ENCODE data around the gene CLCN5.

CLCN5 gene

DNA sequence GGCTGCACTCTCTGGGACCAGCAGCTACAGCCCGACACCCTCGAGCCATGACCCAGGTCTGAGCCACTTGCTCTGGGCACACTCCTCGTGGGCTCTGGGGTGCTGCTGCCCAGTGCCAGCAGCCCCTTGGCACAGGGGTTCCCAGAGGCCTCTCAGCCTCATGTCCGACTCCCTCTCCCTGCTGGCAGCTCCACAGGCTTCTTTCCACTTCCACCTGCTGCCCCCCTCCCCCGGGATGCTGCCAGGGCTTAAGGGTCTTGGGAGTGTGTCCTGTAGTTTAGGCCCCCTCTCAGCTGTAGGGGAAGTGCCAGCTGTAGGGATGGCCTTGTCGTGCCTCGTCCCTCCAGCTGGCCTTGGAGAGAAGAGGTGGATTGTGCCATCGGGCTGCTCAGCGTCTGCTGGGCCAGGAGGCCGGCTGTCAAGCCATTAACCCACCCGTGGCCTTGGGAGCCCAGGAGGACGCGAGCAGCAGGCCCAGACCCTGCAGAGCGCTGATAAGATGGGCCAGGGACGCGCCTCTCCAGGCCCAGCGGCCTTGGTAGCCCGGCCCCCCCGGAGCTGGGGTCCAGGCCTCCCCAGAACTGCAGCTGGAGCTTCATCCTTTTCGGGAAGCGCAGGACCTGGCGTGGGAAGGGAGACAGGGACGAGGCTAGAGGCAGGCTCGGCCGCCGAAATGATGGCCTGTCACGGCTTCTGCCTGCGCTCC, 44.1 kb upstream of the CLCN5 start:
- Histone ChIP-seq H3K9me3 (ENCODE audit: insufficient read depth, low read length, severe bottlenecking) (no peaks in the 10 kb centered on the region), H3K27me3 (ENCODE audit: insufficient read depth, low read length, poor library complexity) (no peaks in the 10 kb centered on the region), H2AFZ (ENCODE audit: low read depth, low read length) (no peak overlapping the region), H3K4me2 (ENCODE audit: insufficient read depth, low read length) (no peak overlapping the region), H3K27ac (ENCODE audit: low read length) (no peak overlapping the region), H3K36me3 (ENCODE audit: insufficient read depth, low read length) (no peaks in the 10 kb centered on the region), H3K4me3 (ENCODE audit: low read depth in 1 of 2, low read length in 2 of 2) (no peak overlapping the region), H4K20me1 (ENCODE audit: insufficient read depth, low read length) (no peaks in the 10 kb centered on the region), H3K9ac (ENCODE audit: low read depth, low read length) (no peak overlapping the region), H3K79me2 (ENCODE audit: insufficient read depth, low read length) (no peaks in the 10 kb centered on the region), H3K4me1 (ENCODE audit: insufficient read depth, low read length) (no peaks in the 10 kb centered on the region)
- DNase-seq (no peak), ATAC-seq (ENCODE audit: insufficient read depth, low read depth) (no peak)
- TF ChIP-seq, protein P1, sequence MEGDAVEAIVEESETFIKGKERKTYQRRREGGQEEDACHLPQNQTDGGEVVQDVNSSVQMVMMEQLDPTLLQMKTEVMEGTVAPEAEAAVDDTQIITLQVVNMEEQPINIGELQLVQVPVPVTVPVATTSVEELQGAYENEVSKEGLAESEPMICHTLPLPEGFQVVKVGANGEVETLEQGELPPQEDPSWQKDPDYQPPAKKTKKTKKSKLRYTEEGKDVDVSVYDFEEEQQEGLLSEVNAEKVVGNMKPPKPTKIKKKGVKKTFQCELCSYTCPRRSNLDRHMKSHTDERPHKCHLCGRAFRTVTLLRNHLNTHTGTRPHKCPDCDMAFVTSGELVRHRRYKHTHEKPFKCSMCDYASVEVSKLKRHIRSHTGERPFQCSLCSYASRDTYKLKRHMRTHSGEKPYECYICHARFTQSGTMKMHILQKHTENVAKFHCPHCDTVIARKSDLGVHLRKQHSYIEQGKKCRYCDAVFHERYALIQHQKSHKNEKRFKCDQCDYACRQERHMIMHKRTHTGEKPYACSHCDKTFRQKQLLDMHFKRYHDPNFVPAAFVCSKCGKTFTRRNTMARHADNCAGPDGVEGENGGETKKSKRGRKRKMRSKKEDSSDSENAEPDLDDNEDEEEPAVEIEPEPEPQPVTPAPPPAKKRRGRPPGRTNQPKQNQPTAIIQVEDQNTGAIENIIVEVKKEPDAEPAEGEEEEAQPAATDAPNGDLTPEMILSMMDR (IDR thresholded peaks at IDR 0.05; ENCODE audit: borderline replicate concordance, extremely low read depth, low read length, poor library complexity, severe bottlenecking) = no peak
- no peak for TF ChIP-seq EZH2 (IDR thresholded peaks at IDR 0.05; ENCODE audit: borderline replicate concordance, low read depth, low read length, severe bottlenecking)

DNA sequence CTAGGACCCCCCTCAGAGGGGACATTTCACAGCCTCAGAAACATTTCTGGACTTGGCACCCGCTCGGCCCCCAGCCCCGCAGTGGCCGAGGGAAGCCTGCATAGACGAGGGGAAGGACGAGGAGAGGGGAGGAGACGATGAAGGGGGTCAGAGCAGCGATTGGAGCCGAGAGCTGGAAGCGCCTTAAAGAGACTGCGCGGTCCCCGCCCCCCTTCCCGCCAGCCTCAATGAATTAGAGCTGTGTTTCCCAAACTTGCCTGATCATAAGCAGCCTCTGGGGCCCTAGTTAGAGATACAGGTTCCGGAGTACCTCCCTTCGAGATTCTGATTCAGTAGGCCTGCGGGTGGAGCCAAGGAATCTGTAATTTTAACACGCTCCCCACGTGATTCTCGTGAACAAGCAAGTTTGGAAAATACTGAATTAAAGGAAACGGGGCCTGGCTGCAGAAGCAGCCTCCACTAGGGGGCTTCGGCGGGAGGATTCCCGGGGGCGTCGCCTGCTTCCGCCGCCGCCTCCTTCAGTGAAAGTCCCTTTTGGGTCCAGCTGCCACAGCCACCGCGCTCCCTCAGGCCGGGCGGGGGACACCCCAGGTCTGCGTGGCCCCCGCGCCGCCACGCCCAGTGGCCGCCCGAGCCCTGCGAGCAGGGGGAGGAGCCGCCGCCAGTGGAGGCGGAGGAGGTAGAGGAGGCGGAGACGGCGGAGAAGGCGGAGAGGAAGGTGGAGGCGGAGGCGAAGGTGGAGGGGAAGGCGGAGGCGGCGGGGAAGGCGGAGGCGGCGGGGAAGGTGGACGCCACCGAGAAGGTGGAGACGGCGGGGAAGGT, 43.4 kb upstream of the CLCN5 start, which contains the start of gene USP27X:
Gene USP27X (plus strand): TSS at position 651 of the 822 bp plus-strand sequence. CDS start 824 bp downstream, outside the sequence.
- Histone ChIP-seq H3K4me3 (ENCODE audit: low read depth in 1 of 2, low read length in 2 of 2) (no peak within 1 kb of the TSS), H3K36me3 (ENCODE audit: insufficient read depth, low read length) (no peaks in the 10 kb centered on the region), H2AFZ (ENCODE audit: low read depth, low read length) (no peak within 1 kb of the TSS), H3K4me1 (ENCODE audit: insufficient read depth, low read length) (no peaks in the 10 kb centered on the region), H3K79me2 (ENCODE audit: insufficient read depth, low read length) (no peaks in the 10 kb centered on the region), H3K9me3 (ENCODE audit: insufficient read depth, low read length, severe bottlenecking) (no peaks in the 10 kb centered on the region), H4K20me1 (ENCODE audit: insufficient read depth, low read length) (no peaks in the 10 kb centered on the region), H3K27me3 (ENCODE audit: insufficient read depth, low read length, poor library complexity) (no peaks in the 10 kb centered on the region), H3K27ac (ENCODE audit: low read length) (no peak within 1 kb of the TSS), H3K9ac (ENCODE audit: low read depth, low read length) (no peak within 1 kb of the TSS), H3K4me2 (ENCODE audit: insufficient read depth, low read length) (no peak within 1 kb of the TSS)
- DNase-seq (no peak), ATAC-seq (ENCODE audit: insufficient read depth, low read depth) (no peak)
- TF ChIP-seq EZH2 (IDR thresholded peaks at IDR 0.05; ENCODE audit: borderline replicate concordance, low read depth, low read length, severe bottlenecking) = no peak
- TF ChIP-seq, protein P1 (IDR thresholded peaks at IDR 0.05; ENCODE audit: borderline replicate concordance, extremely low read depth, low read length, poor library complexity, severe bottlenecking) = no peak

DNA sequence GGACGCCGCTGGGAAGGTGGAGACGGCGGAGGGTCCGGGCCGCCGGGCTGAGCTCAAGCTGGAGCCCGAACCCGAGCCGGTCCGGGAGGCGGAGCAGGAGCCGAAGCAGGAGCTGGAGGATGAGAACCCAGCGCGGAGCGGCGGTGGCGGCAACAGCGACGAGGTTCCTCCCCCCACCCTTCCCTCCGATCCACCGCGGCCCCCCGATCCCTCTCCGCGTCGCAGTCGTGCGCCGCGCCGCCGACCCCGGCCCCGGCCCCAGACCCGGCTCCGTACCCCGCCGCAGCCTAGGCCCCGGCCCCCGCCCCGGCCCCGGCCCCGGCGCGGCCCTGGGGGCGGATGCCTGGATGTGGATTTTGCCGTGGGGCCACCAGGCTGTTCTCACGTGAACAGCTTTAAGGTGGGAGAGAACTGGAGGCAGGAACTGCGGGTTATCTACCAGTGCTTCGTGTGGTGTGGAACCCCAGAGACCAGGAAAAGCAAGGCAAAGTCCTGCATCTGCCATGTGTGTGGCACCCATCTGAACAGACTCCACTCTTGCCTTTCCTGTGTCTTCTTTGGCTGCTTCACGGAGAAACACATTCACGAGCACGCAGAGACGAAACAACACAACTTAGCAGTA, 42.6 kb upstream of the CLCN5 start:
- no peaks in the 10 kb centered on the region for H3K9me3 ChIP-seq (ENCODE audit: insufficient read depth, low read length, severe bottlenecking)
- no peaks in the 10 kb centered on the region for H3K27me3 ChIP-seq (ENCODE audit: insufficient read depth, low read length, poor library complexity)
- no peaks in the 10 kb centered on the region for H3K4me1 ChIP-seq (ENCODE audit: insufficient read depth, low read length)
- ATAC-seq (ENCODE audit: insufficient read depth, low read depth) (no peak), DNase-seq (no peak)
- no peak overlapping the region for H3K9ac ChIP-seq (ENCODE audit: low read depth, low read length)
- H4K20me1 ChIP-seq (ENCODE audit: insufficient read depth, low read length) = no peaks in the 10 kb centered on the region
- H3K4me2 ChIP-seq (ENCODE audit: insufficient read depth, low read length) = no peak overlapping the region
- H3K36me3 ChIP-seq (ENCODE audit: insufficient read depth, low read length) = no peaks in the 10 kb centered on the region
- no peak overlapping the region for H2AFZ ChIP-seq (ENCODE audit: low read depth, low read length)
- TF ChIP-seq, protein P1 (IDR thresholded peaks at IDR 0.05; ENCODE audit: borderline replicate concordance, extremely low read depth, low read length, poor library complexity, severe bottlenecking) = no peak
- TF ChIP-seq EZH2 (IDR thresholded peaks at IDR 0.05; ENCODE audit: borderline replicate concordance, low read depth, low read length, severe bottlenecking) = no peak
- no peak overlapping the region for H3K27ac ChIP-seq (ENCODE audit: low read length)
- H3K79me2 ChIP-seq (ENCODE audit: insufficient read depth, low read length) = no peaks in the 10 kb centered on the region
- no peak overlapping the region for H3K4me3 ChIP-seq (ENCODE audit: low read depth in 1 of 2, low read length in 2 of 2)

All from DND-41 (cell line).